ENCODE measurements around the gene SUV39H2. TPM values are rescaled to one million over a fixed set of nuclear protein-coding genes. Genes with fewer than 3 reads are reported as not detected.
"Not testable (repeated sequence)": the region's sequence is repeated elsewhere in the genome, so short reads cannot be mapped to it uniquely, and the experiment has no call there.

The SUV39H2 gene
- total RNA-seq, 1 donor from 2014 or later: 8.1 TPM

- intact Hi-C loops (cut with micrococcal nuclease): loop anchor here (2.0 kb wide), 1 partner anchor 709 kb away; no protein-coding TSS in a partner anchor
- no peak for TF ChIP-seq CTCF (IDR thresholded peaks at IDR 0.05)
- POLR2A ChIA-PET: interaction anchor here (1.7 kb wide), 1 partner anchor 47 kb away, joined by 3 read pairs; no protein-coding TSS in a partner anchor
- Mint-ChIP-seq H3K9me3 (no peaks in the 10 kb centered on the region), H3K4me1 (peaks cover 4% of the 10 kb centered on the region), H3K27ac (no peak overlapping the region), H3K4me3 (no peak overlapping the region), H3K27me3 (no peaks in the 10 kb centered on the region), H3K36me3 (ENCODE audit: low read depth) (peaks cover 40% of the 10 kb centered on the region)
- no peak for DNase-seq
- no peak for ATAC-seq (ENCODE audit: low read depth)
- CTCF ChIA-PET: interaction anchor here (0.6 to 1.7 kb wide), 3 partner anchors 21 to 368 kb away, joined by 3 to 6 read pairs (median 4); no protein-coding TSS in a partner anchor
Measured at GRCh38 chr10:14905890-14906289, 27.2 kb downstream of the SUV39H2 start.

- TF ChIP-seq CTCF (IDR thresholded peaks at IDR 0.05): no peak
- CTCF ChIA-PET: no interaction called here
- POLR2A ChIA-PET: no interaction called here
- H3K4me1 Mint-ChIP-seq: peaks cover 4% of the 10 kb centered on the region
- H3K27ac Mint-ChIP-seq: no peak overlapping the region
- peaks cover 49% of the 10 kb centered on the region for H3K36me3 Mint-ChIP-seq (ENCODE audit: low read depth)
- no peaks in the 10 kb centered on the region for H3K27me3 Mint-ChIP-seq
- ATAC-seq (ENCODE audit: low read depth) (no peak), DNase-seq (no peak)
- intact Hi-C loops (cut with micrococcal nuclease): no loop called here
- no peaks in the 10 kb centered on the region for H3K9me3 Mint-ChIP-seq
- no peak overlapping the region for H3K4me3 Mint-ChIP-seq
Measured at GRCh38 chr10:14906765-14907164, 28.1 kb downstream of the SUV39H2 start.

GRCh38 chr10:14907591-14907990, 28.9 kb downstream of the SUV39H2 start:
- H3K27ac Mint-ChIP-seq; CTCF ChIA-PET; DNase-seq; H3K4me3 Mint-ChIP-seq; H3K4me1 Mint-ChIP-seq; intact Hi-C loops (cut with micrococcal nuclease); ATAC-seq (ENCODE audit: low read depth); H3K9me3 Mint-ChIP-seq; H3K27me3 Mint-ChIP-seq: not testable (repeated sequence)
- peaks cover 56% of the 10 kb centered on the region for H3K36me3 Mint-ChIP-seq (ENCODE audit: low read depth)
- POLR2A ChIA-PET: interaction anchor here (0.7 kb wide), 1 partner anchor 43 kb away, joined by 6 read pairs; no protein-coding TSS in a partner anchor

GRCh38 chr10:14909101-14909500, 30.4 kb downstream of the SUV39H2 start:
- no peaks in the 10 kb centered on the region for H3K9me3 Mint-ChIP-seq
- DNase-seq (no peak), ATAC-seq (ENCODE audit: low read depth) (no peak)
- peaks cover 7% of the 10 kb centered on the region for H3K4me1 Mint-ChIP-seq
- H3K36me3 Mint-ChIP-seq (ENCODE audit: low read depth): peaks cover 69% of the 10 kb centered on the region
- no peak for TF ChIP-seq CTCF (IDR thresholded peaks at IDR 0.05)
- intact Hi-C loops (cut with micrococcal nuclease): no loop called here
- ChIA-PET CTCF (no interaction called here), POLR2A (interaction anchor here (0.6 kb wide), 1 partner anchor 43 kb away, joined by 3 read pairs; no protein-coding TSS in a partner anchor)
- H3K27ac Mint-ChIP-seq: no peak overlapping the region
- H3K27me3 Mint-ChIP-seq: no peaks in the 10 kb centered on the region
- no peak overlapping the region for H3K4me3 Mint-ChIP-seq

GRCh38 chr10:14910953-14911352, 32.3 kb downstream of the SUV39H2 start:
- H3K4me3 Mint-ChIP-seq: no peak overlapping the region
- CTCF ChIA-PET: no interaction called here
- POLR2A ChIA-PET: interaction anchor here (0.6 kb wide), 1 partner anchor 16 kb away, joined by 4 read pairs; no protein-coding TSS in a partner anchor
- peaks cover 8% of the 10 kb centered on the region for H3K4me1 Mint-ChIP-seq
- TF ChIP-seq CTCF (IDR thresholded peaks at IDR 0.05): no peak
- peaks cover 82% of the 10 kb centered on the region for H3K36me3 Mint-ChIP-seq (ENCODE audit: low read depth)
- no peaks in the 10 kb centered on the region for H3K27me3 Mint-ChIP-seq
- intact Hi-C loops (cut with micrococcal nuclease): no loop called here
- no peak for DNase-seq
- H3K27ac Mint-ChIP-seq: no peak overlapping the region
- ATAC-seq (ENCODE audit: low read depth): no peak
- no peaks in the 10 kb centered on the region for H3K9me3 Mint-ChIP-seq

GRCh38 chr10:14911801-14912200, 33.1 kb downstream of the SUV39H2 start:
- peaks cover 89% of the 10 kb centered on the region for H3K36me3 Mint-ChIP-seq (ENCODE audit: low read depth)
- DNase-seq (no peak), ATAC-seq (ENCODE audit: low read depth) (no peak)
- H3K4me3 Mint-ChIP-seq: no peak overlapping the region
- POLR2A ChIA-PET: interaction anchor here (0.6 kb wide), 1 partner anchor 15 kb away, joined by 4 read pairs; no protein-coding TSS in a partner anchor
- peaks cover 6% of the 10 kb centered on the region for H3K4me1 Mint-ChIP-seq
- TF ChIP-seq CTCF (IDR thresholded peaks at IDR 0.05): no peak
- intact Hi-C loops (cut with micrococcal nuclease): no loop called here
- no peaks in the 10 kb centered on the region for H3K27me3 Mint-ChIP-seq
- H3K27ac Mint-ChIP-seq: no peak overlapping the region
- H3K9me3 Mint-ChIP-seq: no peaks in the 10 kb centered on the region
- CTCF ChIA-PET: no interaction called here

All from activated B cell treated with CpG ODN at 0.5 μM for 24 hours (primary cell).